SK-N-SH (cell line): ENCODE measurements around the gene PDCD1. TPM values are rescaled to one million over a fixed set of nuclear protein-coding genes. Genes with fewer than 3 reads are reported as not detected.
"Not testable (repeated sequence)": the region's sequence is repeated elsewhere in the genome, so short reads cannot be mapped to it uniquely, and the experiment has no call there.

ENCODE experiments used
- CTCF ChIA-PET: fragments of 300-600, 350-600 bp; formaldehyde crosslinking; extraction: SDS; loops from one replicate; lab custom pipeline; 2021; lab: Yijun Ruan, JAX
- POLR2A ChIA-PET: fragments of 350-600 bp; sonication (Branson Sonifier 250); formaldehyde crosslinking; extraction: SDS; loops from one replicate; lab custom pipeline; 2020; ENCODE audit warnings: antibody characterized with exemption, inconsistent platforms; lab: Yijun Ruan, JAX
- DNase-seq: peaks from one replicate; pipeline ENCODE4 v3.0.0; 2012
- H2AFZ ChIP-seq: fragments of 200-600 bp; sonication (generic); 2 replicates; pipeline ENCODE4 v1.8.1; 2016; ENCODE audit warnings: antibody characterized with exemption, mild to moderate bottlenecking, low read depth
- H3F3A ChIP-seq: fragments of 200-600 bp; sonication (generic); replicated peaks from 2 replicates; pipeline ENCODE3; 2016; ENCODE audit warnings: antibody characterized with exemption, mild to moderate bottlenecking; ENCODE audit not compliant: insufficient read depth
- H3K27ac ChIP-seq, 2 experiments: fragments of 200-500 bp in 1 of 2; fragments of 200-600 bp in 1 of 2; sonication (Bioruptor generic) in 1 of 2; sonication (generic), shearing (Covaris generic) in 1 of 2; 2 replicates each; pipeline versions ENCODE4 v1.5.1 to v1.6.1; 2014 to 2016; ENCODE audit warnings: low read depth in 2 of 2, inconsistent platforms in 1 of 2, low read length in 1 of 2, mild to moderate bottlenecking in 1 of 2, mixed read lengths in 1 of 2
- H3K27me3 ChIP-seq: fragments of 200-600 bp; sonication (generic), shearing (Covaris generic); 2 replicates; pipeline ENCODE4 v1.6.1; 2016; ENCODE audit warnings: mixed run types; ENCODE audit not compliant: insufficient read depth
- H3K36me3 ChIP-seq, 2 experiments: fragments of 200-500 bp in 1 of 2; fragments of 200-600 bp in 1 of 2; sonication (Bioruptor generic) in 1 of 2; sonication (generic) in 1 of 2; replicated peaks in 1 of 2; 2 replicates each; pipeline versions ENCODE3 to v1.5.1; 2014 to 2016; ENCODE audit warnings: low read length in 1 of 2, mild to moderate bottlenecking in 1 of 2; ENCODE audit not compliant: insufficient read depth in 2 of 2, control insufficient read depth in 1 of 2
- H3K4me1 ChIP-seq, 2 experiments: fragments of 200-500 bp in 1 of 2; fragments of 200-600 bp in 1 of 2; sonication (Bioruptor generic) in 1 of 2; sonication (generic), shearing (Covaris generic) in 1 of 2; 2 replicates each; pipeline versions ENCODE4 v1.5.1 to v1.6.1; 2014 to 2016; ENCODE audit warnings: low read depth in 1 of 2, low read length in 1 of 2, mixed run types in 1 of 2; ENCODE audit not compliant: insufficient read depth in 2 of 2, control insufficient read depth in 1 of 2
- H3K4me2 ChIP-seq: fragments of 200-600 bp; sonication (generic), shearing (Covaris generic); 2 replicates; pipeline ENCODE4 v1.6.1; 2017; ENCODE audit warnings: mixed run types
- H3K4me3 ChIP-seq, 2 experiments: fragments of 200-500 bp in 1 of 2; fragments of 200-600 bp in 1 of 2; sonication (Bioruptor generic) in 1 of 2; sonication (generic), shearing (Covaris generic) in 1 of 2; 2 replicates each; pipeline versions ENCODE4 v1.5.1 to v1.8.1; 2014 to 2016; ENCODE audit warnings: low read depth in 2 of 2, inconsistent platforms in 1 of 2, low read length in 1 of 2, mild to moderate bottlenecking in 1 of 2, mixed read lengths in 1 of 2, moderate library complexity in 1 of 2
- H3K79me2 ChIP-seq: fragments of 200-600 bp; sonication (generic); 2 replicates; pipeline ENCODE4 v1.8.1; 2017; ENCODE audit warnings: mild to moderate bottlenecking; ENCODE audit not compliant: insufficient read depth
- H3K9ac ChIP-seq: fragments of 200-600 bp; sonication (generic); 2 replicates; pipeline ENCODE4 v1.6.1; 2017; ENCODE audit warnings: mixed run types
- H3K9me2 ChIP-seq: fragments of 200-600 bp; sonication (generic); 2 replicates; pipeline ENCODE4 v1.6.1; 2017; ENCODE audit warnings: mixed run types
- H3K9me3 ChIP-seq: fragments of 200-600 bp; sonication (generic); 2 replicates; pipeline ENCODE4 v1.6.1; 2017; ENCODE audit warnings: mixed run types, mild to moderate bottlenecking, moderate library complexity
- H4K20me1 ChIP-seq: fragments of 200-600 bp; sonication (generic); 2 replicates; pipeline ENCODE4 v1.6.1; 2017; ENCODE audit warnings: mild to moderate bottlenecking, mixed run types; ENCODE audit not compliant: insufficient read depth
- CHD2 ChIP-seq: fragments of 150-350 bp; IDR thresholded peaks from 2 replicates; pipeline ENCODE4 v1.6.1; 2018; ENCODE audit warnings: low read length; ENCODE audit not compliant: partially characterized antibody
- ELF1 ChIP-seq: IDR thresholded peaks from 2 replicates; pipeline ENCODE4 v1.4.0; 2012
- EP300 ChIP-seq, 2 experiments: IDR thresholded peaks; 2 replicates each; pipeline versions ENCODE4 v1.4.0 to v1.6.1; 2012; ENCODE audit warnings: borderline replicate concordance in 1 of 2, low read depth in 1 of 2, low read length in 1 of 2
- EZH2phosphoT487 ChIP-seq: fragments of 200-600 bp; sonication (generic); IDR thresholded peaks from 2 replicates; pipeline ENCODE4 v1.6.1; 2017; ENCODE audit warnings: low read depth, mixed run types, mild to moderate bottlenecking, antibody characterized with exemption, moderate library complexity, borderline replicate concordance
- GABPA ChIP-seq: IDR thresholded peaks from 2 replicates; pipeline ENCODE4 v1.4.0; 2012; ENCODE audit warnings: low read depth, mild to moderate bottlenecking
- GATA2 ChIP-seq: sonication (generic); formaldehyde crosslinking; IDR thresholded peaks from 2 replicates; pipeline ENCODE4 v1.5.0; 2020; ENCODE audit warnings: mild to moderate bottlenecking, missing genetic modification reagents
- IRF3 ChIP-seq: fragments of 150-350 bp; IDR thresholded peaks from 2 replicates; pipeline ENCODE4 v1.6.1; 2016; ENCODE audit warnings: mild to moderate bottlenecking, low read depth, low read length
- MAX ChIP-seq: IDR thresholded peaks from 2 replicates; pipeline ENCODE4 v1.4.0; 2012; ENCODE audit warnings: low read depth
- MEF2A ChIP-seq: IDR thresholded peaks from 2 replicates; pipeline ENCODE4 v1.4.0; 2012; ENCODE audit warnings: low read depth, borderline replicate concordance
- PBX3 ChIP-seq: IDR thresholded peaks from 2 replicates; pipeline ENCODE4; 2012
- POLR2AphosphoS5 ChIP-seq: IDR thresholded peaks from 2 replicates; pipeline ENCODE4 v1.6.1; 2012; ENCODE audit warnings: low read depth, low read length
- RAD21 ChIP-seq: IDR thresholded peaks from 2 replicates; pipeline ENCODE4 v1.6.1; 2012; ENCODE audit warnings: mild to moderate bottlenecking, low read length
- RCOR1 ChIP-seq: fragments of 150-350 bp; IDR thresholded peaks from 2 replicates; pipeline ENCODE4 v1.6.1; 2017; ENCODE audit warnings: antibody characterized with exemption, low read length
- REST ChIP-seq: IDR thresholded peaks from 2 replicates; pipeline ENCODE4 v1.6.1; 2012; ENCODE audit warnings: mild to moderate bottlenecking, low read depth, low read length, moderate library complexity
- SMC3 ChIP-seq: IDR thresholded peaks from 2 replicates; pipeline ENCODE4 v1.6.1; 2012; ENCODE audit warnings: low read depth, low read length, improper control_type of control experiment
- TEAD4 ChIP-seq: IDR thresholded peaks from 2 replicates; pipeline ENCODE4 v1.4.0; 2012; ENCODE audit warnings: mild to moderate bottlenecking, borderline replicate concordance; ENCODE audit not compliant: insufficient read depth
- USF1 ChIP-seq: IDR thresholded peaks from 2 replicates; pipeline ENCODE4 v1.4.0; 2012; ENCODE audit warnings: low read depth, borderline replicate concordance
- YY1 ChIP-seq: IDR thresholded peaks from 2 replicates; pipeline ENCODE4 v1.4.0; 2012; ENCODE audit warnings: low read depth, mild to moderate bottlenecking
- WGBS: methylation state at CpG from one replicate; pipeline ENCODE4 v1.1.6; 2017; ENCODE audit warnings: low lambda C conversion rate; 5-methylcytosine and 5-hydroxymethylcytosine counted together
- polyA plus RNA-seq, 3 experiments: library from polyadenylated mRNA; depleted of rRNA; stranded (reverse); fragments of >200 nt; gene quantifications; 2 replicates each; pipeline ENCODE4 v1.2.3, GENCODE V29; 2012

Gene PDCD1
- polyA plus RNA-seq, 1 of the 3 experiments (the other 2 are of a cell fraction) = not detected

GRCh38 chr2:241906826-241907570, 48.3 kb upstream of the PDCD1 start:
- 85% methylated on average over 18 of the region's 18 CpGs for WGBS
- Histone ChIP-seq H2AFZ (no peak overlapping the region), H3K4me2 (no peak overlapping the region), H4K20me1 (no peaks in the 10 kb centered on the region), H3K9me3 (no peaks in the 10 kb centered on the region), H3K79me2 (no peaks in the 10 kb centered on the region), H3K36me3 (no peaks in the 10 kb centered on the region), H3K4me3 (no peak overlapping the region), H3K9ac (no peak overlapping the region), H3K4me1 (peaks cover 0 to 5% of the 10 kb centered on the region in 2 experiments; a peak in 1 of 4 replicates), H3K27me3 (no peaks in the 10 kb centered on the region), H3K27ac (no peak overlapping the region), H3F3A (no peaks in the 10 kb centered on the region), H3K9me2 (no peaks in the 10 kb centered on the region)
- ChIA-PET POLR2A (no interaction called here), CTCF (no interaction called here)
- no peak for TF ChIP-seq SMC3
- no peak for TF ChIP-seq RCOR1
- no peak for TF ChIP-seq PBX3
- TF ChIP-seq MEF2A = no peak
- no peak for TF ChIP-seq ELF1
- TF ChIP-seq TEAD4 = no peak
- TF ChIP-seq EZH2phosphoT487 = no peak
- no peak for TF ChIP-seq REST
- no peak for TF ChIP-seq EP300 (IDR thresholded peaks at IDR 0.05; ENCODE audit: borderline replicate concordance in 1 of 2, low read depth in 1 of 2, low read length in 1 of 2)
- no peak for TF ChIP-seq YY1
- TF ChIP-seq GATA2 (CRISPR knock-in tag) = no peak
- no peak for TF ChIP-seq GABPA
- no peak for TF ChIP-seq POLR2AphosphoS5
- no peak for TF ChIP-seq USF1
- no peak for TF ChIP-seq MAX
- TF ChIP-seq IRF3 = no peak
- TF ChIP-seq RAD21 = no peak
- no peak for TF ChIP-seq CHD2
- DNase-seq = no peak

GRCh38 chr2:241906378-241906770, 47.7 kb upstream of the PDCD1 start:
- POLR2A ChIA-PET, CTCF ChIA-PET: not testable (repeated sequence)
- WGBS = 86% methylated on average over 5 of the region's 5 CpGs

More at GRCh38 chr2:241906378-241906770, 47.7 kb upstream of the PDCD1 start:
- H3K79me2 ChIP-seq, H4K20me1 ChIP-seq, H3K27ac ChIP-seq, H3K9me3 ChIP-seq, H3K27me3 ChIP-seq, H3K4me3 ChIP-seq, H3K4me2 ChIP-seq, H3K4me1 ChIP-seq, DNase-seq, H3K9ac ChIP-seq, H3K9me2 ChIP-seq, H3K36me3 ChIP-seq, H3F3A ChIP-seq, H2AFZ ChIP-seq: not testable (repeated sequence)
